Prostate gland (tissue), 2 donors: ENCODE data around the gene MPPED1. TPM values are rescaled to one million over a fixed set of nuclear protein-coding genes. Genes with fewer than 3 reads are reported as not detected.

Experiments used
- DNase-seq: peaks from one replicate; pipeline ENCODE4 v3.0.0-alpha.2; 2019; ENCODE audit warnings: low spot score
- H3K27ac ChIP-seq, 2 donors: fragments of 200-600 bp; sonication (generic); 2 replicates each; pipeline ENCODE4 v1.5.1; 2017 to 2019
- H3K27me3 ChIP-seq: fragments of 200-600 bp; sonication (generic); replicated peaks from 2 replicates; pipeline ENCODE4 v1.5.1; 2019; ENCODE audit not compliant: insufficient read depth
- H3K36me3 ChIP-seq, 2 donors: fragments of 200-600 bp; sonication (generic); 1 replicate in 1 of 2; 2 replicates in 1 of 2; pipeline versions ENCODE4 v1.5.1 to v1.8.1; 2017 to 2019
- H3K4me1 ChIP-seq: fragments of 200-600 bp; sonication (generic); replicated peaks from 2 replicates; pipeline ENCODE4 v1.5.1; 2019
- H3K4me3 ChIP-seq, 2 donors: fragments of 200-600 bp; sonication (generic); 2 replicates each; pipeline ENCODE4 v1.5.1; 2017 to 2019
- H3K9me3 ChIP-seq: fragments of 200-600 bp; sonication (generic); 2 replicates; pipeline ENCODE4 v1.5.1; 2017
- POLR2A ChIP-seq: fragments of 450-650 bp; IDR thresholded peaks from one replicate; pipeline ENCODE4 v1.6.1; 2016; ENCODE audit warnings: antibody characterized with exemption, mild to moderate bottlenecking
- POLR2AphosphoS5 ChIP-seq: sonication (generic); formaldehyde crosslinking; IDR thresholded peaks from one replicate; pipeline ENCODE4 v1.6.1; 2017; ENCODE audit warnings: antibody characterized with exemption
- WGBS: methylation state at CpG from one replicate; pipeline ENCODE4 v1.1.5; 2018; 5-methylcytosine and 5-hydroxymethylcytosine counted together
- intact Hi-C: fragments of 100-400 bp; cut with DNase I; formaldehyde crosslinking; loops from one replicate; pipeline ENCODE4 v1.14.2; 2022
- total RNA-seq, 2 donors: library from RNA; depleted of rRNA; stranded (reverse); fragments of >200 nt; gene quantifications; one replicate each; pipeline ENCODE4 v1.1.0, GENCODE V29; 2016
- TF ChIP-seq, protein P1 (sequence below), 4 experiments: fragments of 200-600 bp in 2 of 4; fragments of 450-650 bp in 2 of 4; sonication (generic) in 2 of 4; IDR thresholded peaks; 1 replicate in 3 of 4; 2 replicates in 1 of 4; pipeline ENCODE4 v1.5.1; 2016 to 2019; ENCODE audit warnings: antibody characterized with exemption in 4 of 4, mild to moderate bottlenecking in 2 of 4, moderate library complexity in 2 of 4

The MPPED1 gene
- total RNA-seq, 2 donors from 2014 or later: 0.77 to 6.4 TPM

GRCh38 chr22:43483669-43484068 is 71.9 kb downstream of the MPPED1 start:
- Histone ChIP-seq H3K27me3 (no peaks in the 10 kb centered on the region), H3K4me3 (no peak overlapping the region), H3K4me1 (no peaks in the 10 kb centered on the region), H3K36me3 (no peaks in the 10 kb centered on the region), H3K9me3 (no peaks in the 10 kb centered on the region), H3K27ac (no peak overlapping the region)
- WGBS: 91% methylated on average over 6 of the region's 7 CpGs
- DNase-seq: no peak
- intact Hi-C loops: no loop called here
- no peak for TF ChIP-seq POLR2A
- TF ChIP-seq POLR2AphosphoS5: no peak
- TF ChIP-seq, protein P1, sequence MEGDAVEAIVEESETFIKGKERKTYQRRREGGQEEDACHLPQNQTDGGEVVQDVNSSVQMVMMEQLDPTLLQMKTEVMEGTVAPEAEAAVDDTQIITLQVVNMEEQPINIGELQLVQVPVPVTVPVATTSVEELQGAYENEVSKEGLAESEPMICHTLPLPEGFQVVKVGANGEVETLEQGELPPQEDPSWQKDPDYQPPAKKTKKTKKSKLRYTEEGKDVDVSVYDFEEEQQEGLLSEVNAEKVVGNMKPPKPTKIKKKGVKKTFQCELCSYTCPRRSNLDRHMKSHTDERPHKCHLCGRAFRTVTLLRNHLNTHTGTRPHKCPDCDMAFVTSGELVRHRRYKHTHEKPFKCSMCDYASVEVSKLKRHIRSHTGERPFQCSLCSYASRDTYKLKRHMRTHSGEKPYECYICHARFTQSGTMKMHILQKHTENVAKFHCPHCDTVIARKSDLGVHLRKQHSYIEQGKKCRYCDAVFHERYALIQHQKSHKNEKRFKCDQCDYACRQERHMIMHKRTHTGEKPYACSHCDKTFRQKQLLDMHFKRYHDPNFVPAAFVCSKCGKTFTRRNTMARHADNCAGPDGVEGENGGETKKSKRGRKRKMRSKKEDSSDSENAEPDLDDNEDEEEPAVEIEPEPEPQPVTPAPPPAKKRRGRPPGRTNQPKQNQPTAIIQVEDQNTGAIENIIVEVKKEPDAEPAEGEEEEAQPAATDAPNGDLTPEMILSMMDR (IDR thresholded peaks at IDR 0.05): no peak

DNA sequence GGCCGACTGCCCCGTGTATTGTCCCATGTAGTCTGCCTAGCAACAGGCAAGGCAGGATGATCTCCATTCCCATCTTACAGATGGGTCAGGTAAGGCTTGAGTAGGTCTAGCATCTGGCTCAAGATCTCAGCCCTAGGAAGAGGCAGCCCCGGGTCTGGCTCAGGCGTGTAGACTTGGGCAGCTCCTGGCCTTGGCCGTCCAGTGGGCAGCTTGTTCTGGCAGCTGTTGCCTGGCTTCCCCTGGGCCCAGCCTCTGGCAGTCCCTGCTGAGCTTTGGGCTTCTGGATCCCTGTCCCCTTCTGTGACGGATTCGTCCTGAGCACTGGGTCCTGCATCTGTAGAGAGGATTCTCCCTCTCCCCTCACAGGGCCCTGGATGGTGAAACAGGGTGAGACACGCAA is 72.4 kb downstream of the MPPED1 start:
- Histone ChIP-seq H3K4me3 (no peak overlapping the region), H3K9me3 (no peaks in the 10 kb centered on the region), H3K27me3 (no peaks in the 10 kb centered on the region), H3K4me1 (no peaks in the 10 kb centered on the region), H3K36me3 (no peaks in the 10 kb centered on the region), H3K27ac (no peak overlapping the region)
- no peak for DNase-seq
- intact Hi-C loops: no loop called here
- 91% methylated on average over 8 of the region's 8 CpGs for WGBS
- no peak for TF ChIP-seq POLR2AphosphoS5
- TF ChIP-seq, protein P1 (IDR thresholded peaks at IDR 0.05): no peak
- no peak for TF ChIP-seq POLR2A

- DNase-seq: no peak
- no peak overlapping the region for H3K4me3 ChIP-seq
- intact Hi-C loops: no loop called here
- H3K27ac ChIP-seq: no peak overlapping the region
- no peaks in the 10 kb centered on the region for H3K9me3 ChIP-seq
- TF ChIP-seq POLR2AphosphoS5: no peak
- no peak for TF ChIP-seq POLR2A
- H3K27me3 ChIP-seq: no peaks in the 10 kb centered on the region
- no peaks in the 10 kb centered on the region for H3K36me3 ChIP-seq
- 78% methylated on average over 20 of the region's 20 CpGs for WGBS
- H3K4me1 ChIP-seq: no peaks in the 10 kb centered on the region
These were observed 73.8 kb downstream of the MPPED1 start for GRCh38 chr22:43485502-43486089.

- Histone ChIP-seq H3K27me3 (no peaks in the 10 kb centered on the region), H3K36me3 (no peaks in the 10 kb centered on the region), H3K4me3 (no peak overlapping the region), H3K27ac (no peak overlapping the region), H3K9me3 (no peaks in the 10 kb centered on the region), H3K4me1 (no peaks in the 10 kb centered on the region)
- TF ChIP-seq, protein P1 (IDR thresholded peaks at IDR 0.05): no peak
- TF ChIP-seq POLR2AphosphoS5 (no peak), POLR2A (no peak)
- no peak for DNase-seq
- WGBS: 82% methylated on average over 19 of the region's 19 CpGs
- intact Hi-C loops: no loop called here
These were observed 75.7 kb downstream of the MPPED1 start for GRCh38 chr22:43487311-43488030.

- no peak overlapping the region for H3K27ac ChIP-seq
- no peak overlapping the region for H3K4me3 ChIP-seq
- WGBS: 64% methylated on average over 24 of the region's 26 CpGs
- TF ChIP-seq, protein P1 (IDR thresholded peaks at IDR 0.05): no peak
- TF ChIP-seq POLR2AphosphoS5: no peak
- TF ChIP-seq POLR2A: no peak
- no peaks in the 10 kb centered on the region for H3K9me3 ChIP-seq
- H3K4me1 ChIP-seq: no peaks in the 10 kb centered on the region
- H3K27me3 ChIP-seq: no peaks in the 10 kb centered on the region
- no peaks in the 10 kb centered on the region for H3K36me3 ChIP-seq
- intact Hi-C loops: no loop called here
- DNase-seq: no peak
These were observed 76.4 kb downstream of the MPPED1 start for GRCh38 chr22:43488031-43488866.
